Lung (tissue), 12 donors: ENCODE results near the gene RTN1. TPM values are rescaled to one million over a fixed set of nuclear protein-coding genes. Genes with fewer than 3 reads are reported as not detected.

Experiments
- ATAC-seq: fragments of 200-7000 bp; cut with Tn5 transposase; one replicate; pipeline ENCODE4 v1.9.1; 2020; ENCODE audit warnings: moderate number of reproducible peaks; ENCODE audit not compliant: insufficient read depth, low FRiP score
- DNase-seq, 3 donors: peaks; one replicate each; pipeline ENCODE4 v3.0.0-alpha.2; 2013 to 2017
- H3K27ac ChIP-seq, 2 donors: one replicate each; pipeline ENCODE4 v1.5.1; 2013; ENCODE audit warnings: mild to moderate bottlenecking in 2 of 2, moderate library complexity in 2 of 2, control low read depth in 1 of 2, inconsistent platforms in 1 of 2, low read depth in 1 of 2, low read length in 1 of 2
- H3K27me3 ChIP-seq, 3 donors: one replicate each; pipeline ENCODE4 v1.5.1; 2013; ENCODE audit warnings: low read length in 2 of 3; ENCODE audit not compliant: control insufficient read depth in 3 of 3, insufficient read depth in 3 of 3
- H3K36me3 ChIP-seq, 4 donors: one replicate each; pipeline ENCODE4 v1.5.1; 2013; ENCODE audit warnings: low read length in 4 of 4, mild to moderate bottlenecking in 1 of 4, moderate library complexity in 1 of 4; ENCODE audit not compliant: control insufficient read depth in 4 of 4, insufficient read depth in 4 of 4
- H3K4me1 ChIP-seq, 5 donors: one replicate each; pipeline ENCODE4 v1.5.1; 2013; ENCODE audit warnings: low read length in 5 of 5, mild to moderate bottlenecking in 2 of 5, moderate library complexity in 1 of 5; ENCODE audit not compliant: control insufficient read depth in 5 of 5, insufficient read depth in 5 of 5
- H3K4me3 ChIP-seq: one replicate; pipeline ENCODE4 v1.5.1; 2013; ENCODE audit warnings: mild to moderate bottlenecking, control low read depth, moderate library complexity
- H3K9ac ChIP-seq, 2 donors: one replicate each; pipeline ENCODE4 v1.5.1; 2013; ENCODE audit warnings: low read length in 2 of 2, control low read depth in 1 of 2; ENCODE audit not compliant: insufficient read depth in 1 of 2
- H3K9me3 ChIP-seq, 4 donors: one replicate each; pipeline ENCODE4 v1.5.1; 2013; ENCODE audit warnings: low read length in 3 of 4, mild to moderate bottlenecking in 1 of 4, moderate library complexity in 1 of 4; ENCODE audit not compliant: control insufficient read depth in 4 of 4, insufficient read depth in 3 of 4
- WGBS, 2 donors: extraction: QIAGEN DNeasy Blood & Tissue Kit; methylation state at CpG; one replicate each; pipeline ENCODE4 v1.1.7; 2013; 5-methylcytosine and 5-hydroxymethylcytosine counted together
- polyA plus RNA-seq, 2 donors: library from polyadenylated mRNA; stranded (reverse); fragments of 200-250 nt; gene quantifications; one replicate each; pipeline ENCODE4 v1.2.1, GENCODE V29; 2013
- total RNA-seq, 2 donors: library from RNA; depleted of rRNA in 1 of 2; stranded (reverse); fragments of >200 nt in 1 of 2; gene quantifications; one replicate each; pipeline ENCODE4 v1.2.1, GENCODE V29; 2014 to 2021
- TF ChIP-seq, protein P1 (sequence below): IDR thresholded peaks from 2 replicates; pipeline ENCODE4 v1.5.1; 2012; ENCODE audit warnings: mild to moderate bottlenecking; ENCODE audit errors: control extremely low read depth, extremely low read depth
- donor health status: control.
- donor health status: control.
- donor health status: Bipolar disorder and iron deficiency.
- donor health status: healthy.
- donor health status: DM: yes; HTN: yes; CAD: no.

The RTN1 gene
- total and polyA plus RNA-seq, 4 donors: 2.4 to 9.0 (median 6.9) TPM

DNA sequence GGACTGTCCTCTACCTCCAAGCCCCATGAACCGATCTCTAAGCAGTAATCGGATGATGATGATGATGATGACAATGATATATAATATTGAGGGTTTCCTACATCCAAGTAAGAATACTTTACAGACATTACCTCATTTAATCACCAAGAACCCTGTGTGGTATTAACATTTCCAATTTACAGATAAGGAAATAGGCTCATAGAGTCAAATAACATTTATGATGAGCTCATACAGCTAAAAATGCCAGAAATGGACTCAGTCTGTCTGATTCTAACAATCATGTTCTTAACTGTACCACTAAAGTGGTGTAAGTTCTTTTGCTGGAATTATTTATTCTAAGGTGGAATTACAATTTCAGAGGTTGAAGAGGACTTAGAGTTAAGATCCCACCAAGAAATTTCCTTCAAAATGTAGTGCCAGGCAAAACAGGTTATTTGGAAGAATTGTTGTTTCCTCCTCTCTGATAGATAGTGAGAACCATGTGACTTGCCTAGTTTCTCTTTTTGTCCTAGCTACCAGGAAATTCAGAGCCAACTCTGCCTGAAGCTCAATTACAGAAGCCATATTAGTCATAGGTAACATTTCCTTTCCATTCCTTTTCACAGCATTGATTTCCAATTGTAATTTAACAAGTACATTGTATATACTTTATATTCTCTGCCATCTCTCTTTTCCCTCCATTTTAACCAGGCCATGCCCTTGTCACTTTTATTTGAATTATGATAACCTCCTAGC lies 270.2 kb downstream of the RTN1 start:
- TF ChIP-seq, protein P1, sequence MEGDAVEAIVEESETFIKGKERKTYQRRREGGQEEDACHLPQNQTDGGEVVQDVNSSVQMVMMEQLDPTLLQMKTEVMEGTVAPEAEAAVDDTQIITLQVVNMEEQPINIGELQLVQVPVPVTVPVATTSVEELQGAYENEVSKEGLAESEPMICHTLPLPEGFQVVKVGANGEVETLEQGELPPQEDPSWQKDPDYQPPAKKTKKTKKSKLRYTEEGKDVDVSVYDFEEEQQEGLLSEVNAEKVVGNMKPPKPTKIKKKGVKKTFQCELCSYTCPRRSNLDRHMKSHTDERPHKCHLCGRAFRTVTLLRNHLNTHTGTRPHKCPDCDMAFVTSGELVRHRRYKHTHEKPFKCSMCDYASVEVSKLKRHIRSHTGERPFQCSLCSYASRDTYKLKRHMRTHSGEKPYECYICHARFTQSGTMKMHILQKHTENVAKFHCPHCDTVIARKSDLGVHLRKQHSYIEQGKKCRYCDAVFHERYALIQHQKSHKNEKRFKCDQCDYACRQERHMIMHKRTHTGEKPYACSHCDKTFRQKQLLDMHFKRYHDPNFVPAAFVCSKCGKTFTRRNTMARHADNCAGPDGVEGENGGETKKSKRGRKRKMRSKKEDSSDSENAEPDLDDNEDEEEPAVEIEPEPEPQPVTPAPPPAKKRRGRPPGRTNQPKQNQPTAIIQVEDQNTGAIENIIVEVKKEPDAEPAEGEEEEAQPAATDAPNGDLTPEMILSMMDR: no peak
- Histone ChIP-seq H3K4me1 (no peaks in the 10 kb centered on the region), H3K27me3 (no peaks in the 10 kb centered on the region), H3K4me3 (no peak overlapping the region), H3K9me3 (peaks cover 0 to 1% (median 0%) of the 10 kb centered on the region in 4 donors), H3K36me3 (no peaks in the 10 kb centered on the region), H3K27ac (no peak overlapping the region), H3K9ac (no peak overlapping the region)
- ATAC-seq (no peak), DNase-seq (no peak)
- WGBS, 2 donors: 84 to 94% methylated on average over 2 of the region's 2 CpGs

DNA sequence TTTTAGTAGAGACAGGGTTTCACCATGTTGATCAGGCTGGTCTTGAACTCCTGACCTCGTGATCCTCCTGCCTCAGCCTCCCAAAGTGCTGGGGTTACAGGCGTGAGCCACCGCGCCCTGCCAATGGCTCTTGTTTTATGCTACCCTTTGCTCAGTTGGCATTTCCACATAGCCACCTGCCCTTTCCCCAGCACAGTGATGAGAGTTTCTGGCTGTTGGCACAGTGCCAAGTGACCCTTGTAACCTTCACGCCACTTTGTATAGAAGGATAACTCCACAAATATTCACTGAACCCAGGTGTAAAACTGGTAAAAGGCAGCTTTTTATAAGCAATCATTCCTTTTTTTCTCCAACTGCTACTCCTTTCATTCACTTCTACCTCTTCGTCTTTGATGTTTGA lies 275.5 kb downstream of the RTN1 start:
- H3K36me3 ChIP-seq: no peaks in the 10 kb centered on the region
- TF ChIP-seq, protein P1: no peak
- H3K4me3 ChIP-seq: no peak overlapping the region
- H3K4me1 ChIP-seq: no peaks in the 10 kb centered on the region
- H3K27me3 ChIP-seq: no peaks in the 10 kb centered on the region
- no peak overlapping the region for H3K27ac ChIP-seq
- peaks cover 0 to 4% (median 0%) of the 10 kb centered on the region in 4 donors for H3K9me3 ChIP-seq
- DNase-seq (no peak), ATAC-seq (no peak)
- H3K9ac ChIP-seq: no peak overlapping the region
- WGBS, 2 donors: 83 to 89% methylated on average over 6 of the region's 6 CpGs

DNA sequence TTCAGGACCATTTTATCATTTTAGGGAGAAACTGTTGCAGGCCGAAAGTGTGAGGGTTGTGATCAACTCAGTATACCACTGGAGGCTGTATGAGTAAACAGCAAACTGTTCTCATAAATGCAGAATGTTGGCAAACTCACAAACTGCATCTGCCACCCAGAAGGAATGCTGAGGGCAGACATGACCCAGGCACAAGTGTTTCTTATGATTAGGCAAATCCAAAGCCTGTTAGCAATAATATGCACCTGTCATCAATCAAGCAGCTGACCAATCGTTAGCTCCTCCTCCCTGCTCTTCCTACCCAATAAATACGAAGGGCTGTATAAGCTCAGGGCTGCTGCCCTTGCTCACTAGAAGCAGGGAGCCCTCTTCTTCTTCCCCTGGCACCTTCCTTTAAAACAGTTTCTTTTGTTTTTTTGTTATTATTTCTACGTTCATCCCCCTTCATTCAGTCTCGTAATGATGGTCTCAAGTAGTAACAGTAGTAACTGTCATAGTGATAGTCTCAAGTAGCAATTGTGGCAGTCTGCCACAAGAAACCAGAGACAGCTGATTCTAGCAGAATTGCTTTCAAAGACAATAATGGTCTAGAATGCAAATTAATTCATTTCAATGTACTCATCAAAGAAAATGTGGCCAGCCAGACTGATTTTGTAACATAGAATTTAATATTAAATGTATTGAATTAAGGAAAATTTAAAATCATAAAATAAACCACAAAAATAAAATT lies 278.8 kb downstream of the RTN1 start:
- Histone ChIP-seq H3K4me1 (no peaks in the 10 kb centered on the region), H3K36me3 (no peaks in the 10 kb centered on the region), H3K9me3 (peaks cover 0 to 4% (median 0%) of the 10 kb centered on the region in 4 donors), H3K4me3 (no peak overlapping the region), H3K9ac (no peak overlapping the region), H3K27me3 (no peaks in the 10 kb centered on the region), H3K27ac (no peak overlapping the region)
- ATAC-seq (no peak), DNase-seq (no peak)
- TF ChIP-seq, protein P1: no peak
- WGBS, 2 donors: 86 to 92% methylated on average over 5 of the region's 5 CpGs
